ENCODE measurements around the gene GPR153.

Gene GPR153

GRCh38 chr1:6256645-6257044 lies 4.3 kb downstream of the GPR153 start:
- Histone ChIP-seq H3K4me2 (ENCODE audit: low read length) (no peak overlapping the region), H3K27ac (ENCODE audit: low read depth, low read length, poor library complexity, severe bottlenecking) (no peak overlapping the region), H3F3A (ENCODE audit: insufficient read depth, low read length) (no peaks in the 10 kb centered on the region), H3K9me2 (ENCODE audit: low read depth, low read length) (no peaks in the 10 kb centered on the region), H3K79me2 (ENCODE audit: insufficient read depth, low read length) (no peaks in the 10 kb centered on the region), H3K4me3 (ENCODE audit: low read depth, low read length, poor library complexity, severe bottlenecking) (no peak overlapping the region), H3K9ac (ENCODE audit: low read length) (no peak overlapping the region), H2AFZ (ENCODE audit: low read length) (no peak overlapping the region), H3K36me3 (ENCODE audit: insufficient read depth, low read length) (no peaks in the 10 kb centered on the region), H3K9me3 (ENCODE audit: low read length) (no peaks in the 10 kb centered on the region), H4K20me1 (ENCODE audit: insufficient read depth, low read length) (no peaks in the 10 kb centered on the region), H3K4me1 (ENCODE audit: insufficient read depth, low read length, severe bottlenecking) (peaks cover 3% of the 10 kb centered on the region), H3K27me3 (ENCODE audit: insufficient read depth, low read length) (no peaks in the 10 kb centered on the region)
- no peak for TF ChIP-seq CTCF (IDR thresholded peaks at IDR 0.05; ENCODE audit: low read length)
- TF ChIP-seq EZH2 (IDR thresholded peaks at IDR 0.05; ENCODE audit: borderline replicate concordance, low read length), result no peak

GRCh38 chr1:6254691-6255090 lies 6.2 kb downstream of the GPR153 start:
- Histone ChIP-seq H3K36me3 (ENCODE audit: insufficient read depth, low read length) (no peaks in the 10 kb centered on the region), H3K9me2 (ENCODE audit: low read depth, low read length) (no peaks in the 10 kb centered on the region), H3K4me3 (ENCODE audit: low read depth, low read length, poor library complexity, severe bottlenecking) (no peak overlapping the region), H3K9ac (ENCODE audit: low read length) (no peak overlapping the region), H3K27me3 (ENCODE audit: insufficient read depth, low read length) (no peaks in the 10 kb centered on the region), H3K79me2 (ENCODE audit: insufficient read depth, low read length) (no peaks in the 10 kb centered on the region), H4K20me1 (ENCODE audit: insufficient read depth, low read length) (no peaks in the 10 kb centered on the region), H3F3A (ENCODE audit: insufficient read depth, low read length) (no peaks in the 10 kb centered on the region), H3K9me3 (ENCODE audit: low read length) (no peaks in the 10 kb centered on the region), H3K4me1 (ENCODE audit: insufficient read depth, low read length, severe bottlenecking) (no peaks in the 10 kb centered on the region), H3K4me2 (ENCODE audit: low read length) (no peak overlapping the region), H2AFZ (ENCODE audit: low read length) (no peak overlapping the region), H3K27ac (ENCODE audit: low read depth, low read length, poor library complexity, severe bottlenecking) (no peak overlapping the region)
- TF ChIP-seq CTCF (IDR thresholded peaks at IDR 0.05; ENCODE audit: low read length) (no peak), EZH2 (IDR thresholded peaks at IDR 0.05; ENCODE audit: borderline replicate concordance, low read length) (no peak)

- H4K20me1 ChIP-seq (ENCODE audit: insufficient read depth, low read length), result no peaks in the 10 kb centered on the region
- no peak overlapping the region for H2AFZ ChIP-seq (ENCODE audit: low read length)
- H3K27me3 ChIP-seq (ENCODE audit: insufficient read depth, low read length), result no peaks in the 10 kb centered on the region
- no peaks in the 10 kb centered on the region for H3K79me2 ChIP-seq (ENCODE audit: insufficient read depth, low read length)
- H3K9ac ChIP-seq (ENCODE audit: low read length), result no peak overlapping the region
- H3K9me2 ChIP-seq (ENCODE audit: low read depth, low read length), result no peaks in the 10 kb centered on the region
- H3K27ac ChIP-seq (ENCODE audit: low read depth, low read length, poor library complexity, severe bottlenecking), result no peak overlapping the region
- no peak overlapping the region for H3K4me3 ChIP-seq (ENCODE audit: low read depth, low read length, poor library complexity, severe bottlenecking)
- no peaks in the 10 kb centered on the region for H3K9me3 ChIP-seq (ENCODE audit: low read length)
- H3K4me1 ChIP-seq (ENCODE audit: insufficient read depth, low read length, severe bottlenecking), result no peaks in the 10 kb centered on the region
- TF ChIP-seq EZH2 (IDR thresholded peaks at IDR 0.05; ENCODE audit: borderline replicate concordance, low read length), result no peak
- no peak for TF ChIP-seq CTCF (IDR thresholded peaks at IDR 0.05; ENCODE audit: low read length)
- no peaks in the 10 kb centered on the region for H3K36me3 ChIP-seq (ENCODE audit: insufficient read depth, low read length)
- H3F3A ChIP-seq (ENCODE audit: insufficient read depth, low read length), result no peaks in the 10 kb centered on the region
- no peak overlapping the region for H3K4me2 ChIP-seq (ENCODE audit: low read length)
Observed at GRCh38 chr1:6253380-6253779, 7.5 kb downstream of the GPR153 start.
